Keratinocyte (primary cell): ENCODE data around the gene LHFPL2. TPM values are rescaled to one million over a fixed set of nuclear protein-coding genes. Genes with fewer than 3 reads are reported as not detected.

Source experiments
- DNase-seq: peaks from one replicate; pipeline ENCODE4 v3.0.0-alpha.2; 2011; ENCODE audit warnings: low read depth, missing footprints, low spot score
- FAIRE-seq: peaks from 2 replicates; lab custom pipeline; 2011; peaks lifted over from hg19 to GRCh38; lab: Jason Lieb, UNC
- H2AFZ ChIP-seq: 2 replicates; pipeline ENCODE4 v1.6.0; 2012; ENCODE audit warnings: low read length, control low read depth, inconsistent platforms; ENCODE audit not compliant: control insufficient read depth
- H3K27ac ChIP-seq: 2 replicates; pipeline ENCODE4 v1.5.1; 2011; ENCODE audit warnings: low read length; ENCODE audit not compliant: control insufficient read depth, insufficient read depth
- H3K27me3 ChIP-seq: 3 replicates; pipeline ENCODE4 v1.6.0; 2011; ENCODE audit warnings: low read length; ENCODE audit not compliant: control insufficient read depth, insufficient read depth; ENCODE audit errors: extremely low read depth
- H3K36me3 ChIP-seq, 2 experiments: 2 replicates in 1 of 2; 3 replicates in 1 of 2; pipeline ENCODE4 v1.5.1; 2011; ENCODE audit warnings: low read length in 2 of 2, mild to moderate bottlenecking in 1 of 2; ENCODE audit not compliant: control insufficient read depth in 2 of 2, insufficient read depth in 2 of 2; ENCODE audit errors: extremely low read depth in 1 of 2
- H3K4me1 ChIP-seq: 3 replicates; pipeline ENCODE4 v1.5.1; 2011; ENCODE audit warnings: low read length; ENCODE audit not compliant: control insufficient read depth, insufficient read depth; ENCODE audit errors: extremely low read depth
- H3K4me2 ChIP-seq: 3 replicates; pipeline ENCODE4 v1.6.0; 2011; ENCODE audit warnings: low read depth, low read length; ENCODE audit not compliant: control insufficient read depth, insufficient read depth; ENCODE audit errors: extremely low read depth
- H3K4me3 ChIP-seq, 3 experiments: fragments of 200-600 bp in 1 of 3; sonication (generic) in 1 of 3; 2 replicates in 2 of 3; 3 replicates in 1 of 3; pipeline ENCODE4 v1.5.1; 2011 to 2016; ENCODE audit warnings: low read length in 3 of 3, mild to moderate bottlenecking in 3 of 3, control low read depth in 2 of 3, inconsistent platforms in 1 of 3, low read depth in 1 of 3, mixed read lengths in 1 of 3, mixed run types in 1 of 3, moderate library complexity in 1 of 3; ENCODE audit not compliant: control insufficient read depth in 2 of 3, insufficient read depth in 2 of 3; ENCODE audit errors: extremely low read depth in 1 of 3
- H3K79me2 ChIP-seq: 2 replicates; pipeline ENCODE4 v1.6.0; 2012; ENCODE audit warnings: low read length; ENCODE audit not compliant: control insufficient read depth, insufficient read depth
- H3K9ac ChIP-seq: 3 replicates; pipeline ENCODE4 v1.6.0; 2011; ENCODE audit warnings: low read length; ENCODE audit not compliant: control insufficient read depth, insufficient read depth; ENCODE audit errors: extremely low read depth
- H3K9me1 ChIP-seq: 3 replicates; pipeline ENCODE4 v1.6.0; 2011; ENCODE audit warnings: low read length; ENCODE audit not compliant: control insufficient read depth, insufficient read depth; ENCODE audit errors: extremely low read depth
- H3K9me3 ChIP-seq: 2 replicates; pipeline ENCODE4 v1.5.1; 2012; ENCODE audit warnings: low read depth, low read length; ENCODE audit not compliant: control insufficient read depth
- H4K20me1 ChIP-seq: 3 replicates; pipeline ENCODE4 v1.6.0; 2011; ENCODE audit warnings: low read length; ENCODE audit not compliant: control insufficient read depth, insufficient read depth; ENCODE audit errors: extremely low read depth
- CTCF ChIP-seq, 3 experiments: IDR thresholded peaks in 1 of 3; conservative IDR thresholded peaks in 1 of 3; optimal IDR thresholded peaks in 1 of 3; 2 replicates in 2 of 3; 3 replicates in 1 of 3; pipeline versions ENCODE3 to v1.5.1; 2011; ENCODE audit warnings: low read length in 3 of 3, mild to moderate bottlenecking in 3 of 3, moderate library complexity in 2 of 3, control low read depth in 1 of 3, inconsistent platforms in 1 of 3; ENCODE audit not compliant: insufficient read depth in 2 of 3; ENCODE audit errors: extremely low read depth in 1 of 3
- EZH2 ChIP-seq: IDR thresholded peaks from one replicate; pipeline ENCODE4 v1.6.1; 2012; ENCODE audit warnings: inconsistent platforms, mild to moderate bottlenecking, low read length, moderate library complexity
- dilution Hi-C: fragments of 300-500 bp; cut with MboI; formaldehyde crosslinking; loops from one replicate; pipeline ENCODE4 v1.7.0; 2020; ENCODE audit warnings: low sequenced_read_pairs; ENCODE audit not compliant: extremely low pct_ligation_motif_present
- polyA plus RNA-seq, 5 experiments: library from polyadenylated mRNA; depleted of rRNA in 3 of 5; stranded (reverse) in 3 of 5; stranded (forward) in 1 of 5; unstranded in 1 of 5; fragments of >200 nt; gene quantifications; 1 replicate in 1 of 5; 2 replicates in 3 of 5; 3 replicates in 1 of 5; pipeline versions ENCODE4 v1.2.1 to v1.2.3, GENCODE V29; 2011 to 2012; ENCODE audit warnings: missing spikeins in 2 of 5, low read depth in 1 of 5, low replicate concordance in 1 of 5

Gene LHFPL2
- polyA plus RNA-seq, 1 donor (not counting 4 experiments of a cell fraction or from before 2014, with no cell fraction given) = 11.4 TPM

DNA sequence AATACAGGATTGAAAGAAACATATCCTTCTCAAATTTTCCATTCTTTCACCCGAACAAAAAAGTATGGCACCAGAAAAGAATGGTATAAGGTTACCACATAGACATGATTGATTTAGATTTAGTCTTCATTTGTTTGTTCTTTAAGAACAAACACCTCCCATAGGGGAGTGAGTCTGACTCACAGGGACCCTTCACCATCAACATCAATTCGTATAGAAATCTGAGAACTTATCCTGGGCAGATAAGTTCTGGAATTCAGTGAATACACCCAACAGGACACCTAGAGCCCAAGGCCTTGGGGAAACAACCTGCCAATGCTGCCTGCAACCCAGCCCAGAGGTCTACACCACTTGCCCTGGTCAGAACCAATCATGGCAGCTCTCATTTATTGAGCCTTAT, 46.2 kb downstream of the LHFPL2 start:
- H3K9ac ChIP-seq = no peak overlapping the region
- no peak for FAIRE-seq
- peaks cover 6% of the 10 kb centered on the region for H3K79me2 ChIP-seq
- dilution Hi-C loops = no loop called here
- peaks cover 3% of the 10 kb centered on the region for H3K9me1 ChIP-seq
- no peak overlapping the region for H3K4me2 ChIP-seq
- H3K27ac ChIP-seq = no peak overlapping the region
- H2AFZ ChIP-seq = no peak overlapping the region
- no peak overlapping the region for H3K4me3 ChIP-seq
- H3K9me3 ChIP-seq = no peaks in the 10 kb centered on the region
- no peak for DNase-seq
- peaks cover 28% of the 10 kb centered on the region for H3K4me1 ChIP-seq
- TF ChIP-seq CTCF (optimal IDR thresholded peaks at IDR 0.05 in 1 of 3, IDR thresholded peaks at IDR 0.05 in 1 of 3, conservative IDR thresholded peaks at IDR 0.05 in 1 of 3; ENCODE audit: extremely low read depth in 1 of 3, insufficient read depth in 2 of 3, low read length in 3 of 3) (no peak), EZH2 (no peak)
- H3K27me3 ChIP-seq = no peaks in the 10 kb centered on the region
- H4K20me1 ChIP-seq = no peaks in the 10 kb centered on the region
- peaks cover 0 to 5% of the 10 kb centered on the region in 2 experiments for H3K36me3 ChIP-seq

DNA sequence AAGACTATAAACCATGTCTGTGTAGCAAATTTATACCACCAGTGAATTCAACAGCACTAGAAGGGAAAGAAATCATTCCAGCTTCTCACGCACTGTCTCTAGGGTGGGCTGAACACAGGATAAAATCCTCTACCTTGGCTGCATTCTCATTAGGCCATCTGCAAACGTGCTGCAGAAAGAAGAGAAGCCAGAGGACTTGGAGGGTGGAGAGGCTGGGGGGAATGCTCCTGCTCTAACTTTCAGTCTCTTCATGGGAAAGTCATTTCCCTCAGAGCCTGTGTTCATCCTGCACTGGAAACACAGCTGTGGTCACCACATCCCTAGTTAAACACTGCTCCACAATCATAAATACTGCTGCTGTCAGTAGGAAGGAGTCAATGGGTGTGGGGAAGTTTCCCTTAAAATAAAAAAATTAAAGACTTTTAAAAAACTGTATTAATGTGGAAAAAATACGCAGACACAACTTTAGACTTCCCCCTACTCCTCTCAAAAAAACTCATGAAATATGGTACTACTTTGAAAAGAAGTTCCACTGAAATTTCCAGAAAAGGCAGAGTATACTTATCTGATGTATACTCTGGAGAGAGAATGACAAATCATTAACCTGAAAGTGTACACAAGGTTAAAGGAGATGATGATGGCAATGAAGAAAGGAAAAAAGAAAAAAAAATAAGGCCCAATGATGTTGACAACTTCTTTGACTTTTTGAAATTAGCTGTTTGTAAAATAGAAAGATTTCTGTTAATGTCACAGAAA, 46.8 kb downstream of the LHFPL2 start:
- H3K79me2 ChIP-seq = peaks cover 6% of the 10 kb centered on the region
- TF ChIP-seq EZH2 (no peak), CTCF (optimal IDR thresholded peaks at IDR 0.05 in 1 of 3, IDR thresholded peaks at IDR 0.05 in 1 of 3, conservative IDR thresholded peaks at IDR 0.05 in 1 of 3; ENCODE audit: extremely low read depth in 1 of 3, insufficient read depth in 2 of 3, low read length in 3 of 3) (no peak)
- FAIRE-seq (no peak), DNase-seq (no peak)
- H3K27ac ChIP-seq = no peak overlapping the region
- no peaks in the 10 kb centered on the region for H4K20me1 ChIP-seq
- no peak overlapping the region for H3K9ac ChIP-seq
- peaks cover 3% of the 10 kb centered on the region for H3K9me1 ChIP-seq
- H3K27me3 ChIP-seq = no peaks in the 10 kb centered on the region
- H3K4me1 ChIP-seq = peaks cover 34% of the 10 kb centered on the region
- no peak overlapping the region for H2AFZ ChIP-seq
- no peak overlapping the region for H3K4me3 ChIP-seq
- H3K4me2 ChIP-seq = no peak overlapping the region
- no peaks in the 10 kb centered on the region for H3K9me3 ChIP-seq
- peaks cover 0 to 5% of the 10 kb centered on the region in 2 experiments for H3K36me3 ChIP-seq
- dilution Hi-C loops = no loop called here
